Vagina (tissue), 2 donors: ENCODE measurements around the gene MED13L. TPM values are rescaled to one million over a fixed set of nuclear protein-coding genes. Genes with fewer than 3 reads are reported as not detected.

Experiments
- DNase-seq, 2 donors: peaks; one replicate each; pipeline ENCODE4 v3.0.0-alpha.2; 2017; ENCODE audit errors: extremely low spot score in 2 of 2
- H3K27ac ChIP-seq: fragments of 200-600 bp; sonication (generic); one replicate; pipeline ENCODE4 v1.5.1; 2019
- H3K27me3 ChIP-seq: fragments of 200-600 bp; sonication (generic); one replicate; pipeline ENCODE4 v1.5.1; 2019
- H3K36me3 ChIP-seq, 2 donors: fragments of 200-600 bp; sonication (generic); one replicate each; pipeline ENCODE4 v1.5.1; 2017 to 2019
- H3K4me1 ChIP-seq: fragments of 200-600 bp; sonication (generic); one replicate; pipeline ENCODE4 v1.5.1; 2019
- H3K4me3 ChIP-seq, 2 donors: fragments of 200-600 bp; sonication (generic); 1 replicate in 1 of 2; 2 replicates in 1 of 2; pipeline ENCODE4 v1.5.1; 2016 to 2019
- H3K9me3 ChIP-seq: fragments of 200-600 bp; sonication (generic); one replicate; pipeline ENCODE4 v1.5.1; 2019
- CTCF ChIP-seq, 3 experiments: fragments of 450-650 bp in 2 of 3; fragments of 200-600 bp in 1 of 3; sonication (generic) in 1 of 3; IDR thresholded peaks; one replicate each; pipeline ENCODE4 v1.5.1; 2017 to 2019; ENCODE audit warnings: antibody characterized with exemption in 3 of 3, mild to moderate bottlenecking in 2 of 3, moderate library complexity in 2 of 3
- POLR2A ChIP-seq, 2 donors: fragments of 450-650 bp; IDR thresholded peaks; one replicate each; pipeline ENCODE4 v1.6.1; 2017; ENCODE audit warnings: antibody characterized with exemption in 2 of 2, mild to moderate bottlenecking in 2 of 2, moderate library complexity in 2 of 2
- POLR2AphosphoS5 ChIP-seq, 2 donors: sonication (generic); formaldehyde crosslinking; IDR thresholded peaks; one replicate each; pipeline ENCODE4 v1.9.0; 2017; ENCODE audit warnings: antibody characterized with exemption in 2 of 2, mild to moderate bottlenecking in 2 of 2, low read depth in 1 of 2; ENCODE audit not compliant: insufficient read depth in 1 of 2
- intact Hi-C: fragments of 100-400 bp; cut with DNase I; formaldehyde crosslinking; loops from one replicate; pipeline ENCODE4 v1.15.1; 2023
- total RNA-seq: library from RNA; depleted of rRNA; stranded (reverse); fragments of >200 nt; gene quantifications from one replicate; pipeline ENCODE4 v1.2.3, GENCODE V29; 2016

The MED13L gene
- total RNA-seq, 1 donor from 2014 or later, result 161 TPM

GRCh38 chr12:116057356-116057755 is 220.1 kb downstream of the MED13L start:
- no peak overlapping the region for H3K4me3 ChIP-seq
- H3K9me3 ChIP-seq, result no peaks in the 10 kb centered on the region
- H3K27me3 ChIP-seq, result no peaks in the 10 kb centered on the region
- intact Hi-C loops, result no loop called here
- H3K27ac ChIP-seq, result no peak overlapping the region
- no peaks in the 10 kb centered on the region for H3K36me3 ChIP-seq
- DNase-seq, result no peak
- TF ChIP-seq POLR2AphosphoS5 (IDR thresholded peaks at IDR 0.05; ENCODE audit: insufficient read depth in 1 of 2, low read depth in 1 of 2) (no peak), CTCF (IDR thresholded peaks at IDR 0.05) (no peak), POLR2A (IDR thresholded peaks at IDR 0.05) (no peak)
- H3K4me1 ChIP-seq, result peaks cover 25% of the 10 kb centered on the region

DNA sequence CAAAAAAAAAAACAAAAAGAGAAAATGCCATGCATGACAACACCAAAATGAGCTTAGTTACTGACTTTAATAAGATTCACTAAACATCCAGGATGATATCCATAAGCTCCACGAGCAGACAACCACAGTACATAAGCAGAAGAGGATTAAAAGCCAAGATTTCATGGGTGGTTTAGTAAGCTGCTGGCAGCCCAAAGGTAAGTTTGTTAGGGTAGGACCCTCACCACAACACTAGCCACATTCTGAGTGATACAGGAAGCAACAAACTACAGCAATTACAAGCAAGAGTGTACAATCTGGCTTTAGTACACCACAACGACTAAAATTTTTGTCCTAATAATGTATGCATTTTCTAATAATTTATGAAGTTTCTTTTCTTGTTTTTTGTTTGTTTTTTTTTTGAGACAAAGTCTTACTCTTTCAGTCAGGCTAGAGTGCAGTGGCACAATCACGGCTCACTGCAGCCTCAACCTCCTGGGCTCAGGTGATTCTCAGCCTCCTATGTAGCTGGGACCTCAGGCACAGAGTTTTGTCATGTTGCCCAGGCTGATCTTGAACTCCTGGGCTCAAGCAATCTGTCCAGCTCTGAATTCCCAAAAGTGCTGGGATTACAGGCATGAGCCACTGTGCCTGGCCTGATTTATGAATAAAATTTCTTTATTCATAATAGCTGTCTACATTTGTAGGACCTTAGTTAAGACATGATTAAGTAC is 221.4 kb downstream of the MED13L start:
- Histone ChIP-seq H3K27ac (no peak overlapping the region), H3K36me3 (no peaks in the 10 kb centered on the region), H3K4me3 (no peak overlapping the region), H3K4me1 (peaks cover 38% of the 10 kb centered on the region), H3K9me3 (no peaks in the 10 kb centered on the region), H3K27me3 (no peaks in the 10 kb centered on the region)
- TF ChIP-seq POLR2A (IDR thresholded peaks at IDR 0.05), result no peak
- TF ChIP-seq CTCF (IDR thresholded peaks at IDR 0.05), result no peak
- TF ChIP-seq POLR2AphosphoS5 (IDR thresholded peaks at IDR 0.05; ENCODE audit: insufficient read depth in 1 of 2, low read depth in 1 of 2), result no peak
- DNase-seq, result no peak
- intact Hi-C loops, result no loop called here

- intact Hi-C loops, result no loop called here
- Histone ChIP-seq H3K36me3 (no peaks in the 10 kb centered on the region), H3K27ac (no peak overlapping the region), H3K9me3 (no peaks in the 10 kb centered on the region), H3K4me3 (no peak overlapping the region), H3K27me3 (no peaks in the 10 kb centered on the region), H3K4me1 (peaks cover 54% of the 10 kb centered on the region)
- no peak for DNase-seq
- no peak for TF ChIP-seq POLR2A (IDR thresholded peaks at IDR 0.05)
- TF ChIP-seq CTCF (IDR thresholded peaks at IDR 0.05), result no peak
- TF ChIP-seq POLR2AphosphoS5 (IDR thresholded peaks at IDR 0.05; ENCODE audit: insufficient read depth in 1 of 2, low read depth in 1 of 2), result no peak
These were observed 223.2 kb downstream of the MED13L start for GRCh38 chr12:116054280-116054679.

DNA sequence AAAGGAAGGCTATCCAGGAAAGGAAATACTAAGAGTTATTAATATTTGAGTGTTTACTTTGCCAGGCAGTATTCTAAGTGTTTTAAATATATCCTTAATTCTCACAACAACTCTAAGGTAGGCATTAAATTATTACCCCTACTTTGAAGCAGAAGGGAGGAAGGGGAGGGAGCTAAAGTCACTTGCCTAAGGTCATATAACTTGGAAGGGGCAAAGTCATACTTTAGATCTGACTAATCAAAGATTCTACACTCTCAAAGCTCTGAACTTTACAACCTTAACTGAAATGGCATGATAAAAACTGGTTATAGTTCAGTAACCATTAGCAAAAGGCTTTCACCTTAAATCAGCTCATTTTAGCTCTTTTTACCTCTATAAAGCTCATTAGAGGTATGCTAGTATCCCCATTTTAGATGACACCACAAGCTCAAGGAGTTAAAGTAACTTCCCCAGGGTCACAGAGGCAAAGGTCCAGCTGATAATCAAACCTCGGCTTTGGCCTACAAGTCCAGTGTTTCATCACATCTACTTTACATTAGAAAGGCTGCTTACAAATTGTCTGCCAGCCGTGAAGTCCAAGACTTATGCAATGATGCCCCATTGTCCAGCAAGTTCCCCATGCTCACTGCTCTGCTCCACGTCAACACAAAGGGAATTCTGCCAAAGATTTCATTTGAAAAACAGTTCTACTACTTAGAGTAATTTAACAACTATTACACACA is 223.9 kb downstream of the MED13L start:
- intact Hi-C loops, result no loop called here
- H3K4me1 ChIP-seq, result peaks cover 60% of the 10 kb centered on the region

More for the DNA sequence above, 223.9 kb downstream of the MED13L start:
- no peaks in the 10 kb centered on the region for H3K9me3 ChIP-seq
- no peak overlapping the region for H3K27ac ChIP-seq
- no peak overlapping the region for H3K4me3 ChIP-seq
- TF ChIP-seq POLR2A (IDR thresholded peaks at IDR 0.05), result no peak
- TF ChIP-seq POLR2AphosphoS5 (IDR thresholded peaks at IDR 0.05; ENCODE audit: insufficient read depth in 1 of 2, low read depth in 1 of 2), result no peak
- TF ChIP-seq CTCF (IDR thresholded peaks at IDR 0.05), result no peak
- no peaks in the 10 kb centered on the region for H3K36me3 ChIP-seq
- no peaks in the 10 kb centered on the region for H3K27me3 ChIP-seq
- DNase-seq, result peak in 1 of 2 donors; percentile 90
